DOHH2 (cell line): ENCODE results near the gene MAT2B.

ENCODE experiments used
- H3F3A ChIP-seq: fragments of 200-600 bp; sonication (generic), shearing (Covaris generic); 2 replicates; pipeline ENCODE4 v1.6.0; 2016; ENCODE audit warnings: antibody characterized with exemption, mild to moderate bottlenecking; ENCODE audit not compliant: control insufficient read depth, insufficient read depth
- H3K27ac ChIP-seq: fragments of 200-600 bp; sonication (generic); 2 replicates; pipeline ENCODE4 v1.5.1; 2014; ENCODE audit warnings: low read depth, mild to moderate bottlenecking, low read length, moderate library complexity
- H3K27me3 ChIP-seq: fragments of 200-600 bp; sonication (generic); 2 replicates; pipeline ENCODE4 v1.6.1; 2014; ENCODE audit warnings: mild to moderate bottlenecking, low read length, mixed read lengths; ENCODE audit not compliant: control insufficient read depth
- H3K36me3 ChIP-seq: fragments of 200-600 bp; sonication (generic); 2 replicates; pipeline ENCODE4 v1.6.1; 2014; ENCODE audit warnings: mild to moderate bottlenecking, low read length, moderate library complexity, mixed read lengths; ENCODE audit not compliant: control insufficient read depth
- H3K4me1 ChIP-seq: fragments of 200-600 bp; sonication (generic); 2 replicates; pipeline ENCODE4 v1.6.1; 2014; ENCODE audit warnings: mild to moderate bottlenecking, low read length, mixed read lengths; ENCODE audit not compliant: control insufficient read depth
- H3K4me2 ChIP-seq: fragments of 200-600 bp; sonication (generic); 2 replicates; pipeline ENCODE4 v1.6.0; 2014; ENCODE audit warnings: mild to moderate bottlenecking, low read length, moderate library complexity
- H3K4me3 ChIP-seq: fragments of 200-600 bp; sonication (generic); 2 replicates; pipeline ENCODE4 v1.5.1; 2014; ENCODE audit warnings: mild to moderate bottlenecking, low read length, mixed read lengths
- H3K79me2 ChIP-seq: fragments of 200-600 bp; sonication (generic); 2 replicates; pipeline ENCODE4 v1.6.1; 2014; ENCODE audit warnings: mild to moderate bottlenecking, low read length, mixed read lengths; ENCODE audit not compliant: control insufficient read depth
- H3K9me2 ChIP-seq: fragments of 200-600 bp; sonication (generic); replicated peaks from 2 replicates; pipeline ENCODE4 v1.6.1; 2014; ENCODE audit warnings: mild to moderate bottlenecking, low read length, mixed read lengths; ENCODE audit not compliant: control insufficient read depth
- H3K9me3 ChIP-seq: fragments of 200-600 bp; sonication (generic); 2 replicates; pipeline ENCODE4 v1.6.1; 2014; ENCODE audit warnings: antibody characterized with exemption, low read length, mixed read lengths; ENCODE audit not compliant: control insufficient read depth, insufficient read depth
- H4K20me1 ChIP-seq: fragments of 200-600 bp; sonication (generic); 2 replicates; pipeline ENCODE4 v1.6.0; 2014; ENCODE audit warnings: low read depth, mild to moderate bottlenecking, antibody characterized with exemption, low read length, moderate library complexity; ENCODE audit not compliant: control insufficient read depth, insufficient read depth
- EZH2phosphoT487 ChIP-seq: fragments of 200-600 bp; sonication (generic); IDR thresholded peaks from 2 replicates; pipeline ENCODE4 v1.6.1; 2017; ENCODE audit warnings: borderline replicate concordance, mild to moderate bottlenecking, antibody characterized with exemption, low read length, moderate library complexity, mixed read lengths
- TF ChIP-seq, protein P1 (sequence below): fragments of 200-600 bp; sonication (generic); IDR thresholded peaks from one replicate; pipeline ENCODE4 v1.5.1; 2014; ENCODE audit warnings: antibody characterized with exemption, mild to moderate bottlenecking, low read depth, low read length; ENCODE audit not compliant: poor library complexity, severe bottlenecking

MAT2B gene

DNA sequence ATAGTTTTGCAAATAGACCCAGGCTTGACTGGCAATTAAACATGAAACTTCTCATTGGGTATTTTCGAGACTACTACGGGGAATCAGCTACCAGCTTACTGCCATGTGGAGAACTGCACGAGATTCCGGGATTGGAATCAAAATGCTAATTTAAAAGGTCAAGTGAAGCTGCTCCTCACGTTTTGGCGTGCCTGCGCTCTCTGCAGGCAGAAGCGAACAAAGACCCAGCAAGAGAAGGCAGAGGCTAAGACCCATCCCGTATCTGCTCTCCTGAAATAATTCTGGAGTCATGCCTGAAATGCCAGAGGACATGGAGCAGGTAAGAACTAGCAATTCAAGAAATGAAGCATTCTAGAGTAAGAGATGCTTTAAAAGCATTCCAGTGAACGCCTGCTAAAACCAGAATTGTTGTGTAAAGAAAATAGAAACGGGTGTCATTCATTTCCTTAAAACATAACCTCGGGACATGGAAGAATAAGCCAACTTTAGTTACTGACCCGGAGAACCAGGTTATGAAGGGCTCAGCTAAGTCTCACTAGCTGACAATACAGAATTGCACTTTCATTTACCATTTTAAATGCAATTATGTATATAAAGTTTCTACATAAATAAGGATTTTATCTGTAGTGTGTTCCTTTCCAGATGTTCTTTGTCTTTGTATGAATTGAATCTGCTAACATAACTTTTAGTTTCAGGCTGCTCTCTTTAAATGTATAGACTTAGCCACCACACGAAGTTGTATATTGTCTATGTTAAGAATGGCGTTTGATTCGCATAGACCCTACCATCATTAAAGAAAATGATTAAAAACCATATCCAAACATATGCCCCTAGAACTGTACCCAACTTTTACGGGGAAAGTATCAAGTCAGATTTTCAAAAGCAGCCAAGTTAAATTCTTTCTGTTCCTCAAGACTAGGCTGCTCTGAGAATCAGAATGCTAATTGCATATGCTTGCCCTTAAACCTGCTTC lies 2.0 kb upstream of the MAT2B start:
- Histone ChIP-seq H4K20me1 (peaks cover 19% of the 10 kb centered on the region), H3K4me3 (peak overlapping the region; percentile 93), H3K27me3 (no peaks in the 10 kb centered on the region), H3K36me3 (peaks cover 12% of the 10 kb centered on the region), H3K9me3 (no peaks in the 10 kb centered on the region), H3K4me2 (peak overlapping the region; percentile 92), H3K4me1 (peaks cover 30% of the 10 kb centered on the region), H3F3A (peaks cover 8% of the 10 kb centered on the region), H3K9me2 (no peaks in the 10 kb centered on the region), H3K79me2 (peaks cover 44% of the 10 kb centered on the region), H3K27ac (peak overlapping the region; percentile 70)
- TF ChIP-seq, protein P1, sequence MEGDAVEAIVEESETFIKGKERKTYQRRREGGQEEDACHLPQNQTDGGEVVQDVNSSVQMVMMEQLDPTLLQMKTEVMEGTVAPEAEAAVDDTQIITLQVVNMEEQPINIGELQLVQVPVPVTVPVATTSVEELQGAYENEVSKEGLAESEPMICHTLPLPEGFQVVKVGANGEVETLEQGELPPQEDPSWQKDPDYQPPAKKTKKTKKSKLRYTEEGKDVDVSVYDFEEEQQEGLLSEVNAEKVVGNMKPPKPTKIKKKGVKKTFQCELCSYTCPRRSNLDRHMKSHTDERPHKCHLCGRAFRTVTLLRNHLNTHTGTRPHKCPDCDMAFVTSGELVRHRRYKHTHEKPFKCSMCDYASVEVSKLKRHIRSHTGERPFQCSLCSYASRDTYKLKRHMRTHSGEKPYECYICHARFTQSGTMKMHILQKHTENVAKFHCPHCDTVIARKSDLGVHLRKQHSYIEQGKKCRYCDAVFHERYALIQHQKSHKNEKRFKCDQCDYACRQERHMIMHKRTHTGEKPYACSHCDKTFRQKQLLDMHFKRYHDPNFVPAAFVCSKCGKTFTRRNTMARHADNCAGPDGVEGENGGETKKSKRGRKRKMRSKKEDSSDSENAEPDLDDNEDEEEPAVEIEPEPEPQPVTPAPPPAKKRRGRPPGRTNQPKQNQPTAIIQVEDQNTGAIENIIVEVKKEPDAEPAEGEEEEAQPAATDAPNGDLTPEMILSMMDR = peak; percentile 65
- TF ChIP-seq EZH2phosphoT487 = no peak

DNA sequence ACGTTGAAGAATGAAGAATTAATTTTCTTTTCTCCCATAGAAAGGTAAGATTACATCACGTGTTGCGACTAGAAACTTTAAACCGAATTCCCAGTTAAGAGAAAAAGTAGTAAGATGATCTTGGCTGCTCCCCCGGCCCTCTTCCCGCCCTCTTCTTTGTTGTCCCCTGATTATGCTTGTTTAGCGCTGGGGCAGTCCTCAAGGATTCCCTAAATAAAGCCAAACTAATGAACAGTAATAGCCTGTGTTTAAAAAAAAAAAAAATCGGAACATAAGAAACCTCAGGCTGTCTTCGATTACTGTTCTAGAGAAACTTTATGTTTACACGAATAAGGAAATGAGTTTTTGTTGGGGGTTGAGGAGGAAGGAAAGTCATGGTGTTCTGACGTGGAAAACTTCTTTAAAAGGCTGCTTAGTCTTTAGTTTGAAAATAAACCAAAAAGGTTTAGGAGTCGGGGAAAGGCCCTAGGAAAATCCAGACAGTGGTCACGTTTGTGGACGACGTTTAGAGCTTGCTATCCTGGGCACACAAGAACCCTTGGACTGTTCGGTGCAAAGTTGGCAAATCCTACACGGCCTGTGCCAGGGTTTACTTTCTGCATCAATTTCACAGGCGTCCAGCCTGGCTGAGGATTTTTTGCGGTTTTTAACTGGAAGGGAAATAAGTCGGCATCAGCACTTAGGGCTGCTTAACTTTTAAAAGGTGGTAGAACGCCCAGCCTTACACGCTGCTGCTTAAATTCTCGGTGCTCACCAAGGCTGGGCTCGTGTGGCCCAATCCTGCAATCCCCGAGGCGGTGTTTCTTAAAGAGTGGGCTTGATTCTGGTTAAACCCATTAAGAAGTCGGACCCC lies 1.1 kb upstream of the MAT2B start:
- Histone ChIP-seq H4K20me1 (peaks cover 24% of the 10 kb centered on the region), H3K4me3 (peak overlapping the region; percentile 93), H3K4me1 (peaks cover 39% of the 10 kb centered on the region), H3K27me3 (no peaks in the 10 kb centered on the region), H3K9me3 (no peaks in the 10 kb centered on the region), H3F3A (peaks cover 6% of the 10 kb centered on the region), H3K79me2 (peaks cover 53% of the 10 kb centered on the region), H3K27ac (peak overlapping the region; percentile 70), H3K9me2 (no peaks in the 10 kb centered on the region), H3K4me2 (peak overlapping the region; percentile 92), H3K36me3 (peaks cover 20% of the 10 kb centered on the region)
- TF ChIP-seq, protein P1 = no peak
- TF ChIP-seq EZH2phosphoT487 = no peak

DNA sequence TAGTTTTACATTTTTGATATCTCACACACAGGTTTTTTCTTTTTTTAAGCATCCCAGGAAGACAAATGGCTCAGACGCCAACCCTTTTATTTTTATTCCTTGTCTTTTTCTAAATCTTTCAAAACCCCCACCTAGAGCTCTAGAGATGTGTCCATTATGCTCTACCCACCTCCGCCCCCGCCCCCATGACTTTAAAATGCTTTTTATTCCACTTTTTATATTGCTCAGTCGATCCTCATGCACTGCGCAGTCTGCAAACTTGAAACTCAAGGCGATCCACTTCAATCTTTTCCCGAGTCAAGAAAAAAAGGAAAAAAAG lies 411 bp upstream of the MAT2B start:
- Histone ChIP-seq H3K9me2 (no peaks in the 10 kb centered on the region), H3K4me2 (peak overlapping the region; percentile 92), H3F3A (no peaks in the 10 kb centered on the region), H3K27ac (peak overlapping the region; percentile 70), H4K20me1 (peaks cover 25% of the 10 kb centered on the region), H3K4me1 (peaks cover 42% of the 10 kb centered on the region), H3K9me3 (no peaks in the 10 kb centered on the region), H3K27me3 (no peaks in the 10 kb centered on the region), H3K36me3 (peaks cover 26% of the 10 kb centered on the region), H3K4me3 (peak overlapping the region; percentile 93), H3K79me2 (peaks cover 60% of the 10 kb centered on the region)
- no peak for TF ChIP-seq EZH2phosphoT487
- TF ChIP-seq, protein P1 = no peak
